Measurements from ENCODE around the gene ARID4B. TPM values are rescaled to one million over a fixed set of nuclear protein-coding genes. Genes with fewer than 3 reads are reported as not detected.

ARID4B gene
- total and polyA plus RNA-seq, 2 of the 13 experiments (the other 11 are each of a cell fraction or from before 2014, with no cell fraction given): 9.7 to 24.6 TPM

GRCh38 chr1:235328271-235329138 lies 526 bp upstream of the ARID4B start, which contains the start of gene GGPS1 (continued):
- no peak for TF ChIP-seq KIAA2018 (CRISPR knock-in tag; IDR thresholded peaks at IDR 0.05; ENCODE audit: borderline replicate concordance)
- no peak; the same call in 1 of the 2 replicates for TF ChIP-seq RAD21 (CRISPR knock-in tag; IDR thresholded peaks at IDR 0.05)
- no peak for TF ChIP-seq NFE2L1 (CRISPR knock-in tag; IDR thresholded peaks at IDR 0.05; ENCODE audit: borderline replicate concordance)
- no peak for TF ChIP-seq ZNF572 (CRISPR knock-in tag; IDR thresholded peaks at IDR 0.05)
- TF ChIP-seq ZNF770 (CRISPR knock-in tag; IDR thresholded peaks at IDR 0.05): no peak
- no peak for TF ChIP-seq FOXO1 (CRISPR knock-in tag; IDR thresholded peaks at IDR 0.05)
- TF ChIP-seq ZNF180 (CRISPR knock-in tag; IDR thresholded peaks at IDR 0.05; ENCODE audit: borderline replicate concordance, low read depth): no peak
- TF ChIP-seq MLXIP (CRISPR knock-in tag; IDR thresholded peaks at IDR 0.05; ENCODE audit: borderline replicate concordance): no peak
- no peak for TF ChIP-seq ZNF34 (CRISPR knock-in tag; IDR thresholded peaks at IDR 0.05; ENCODE audit: borderline replicate concordance)
- TF ChIP-seq SMC3 (IDR thresholded peaks at IDR 0.05; ENCODE audit: low read length): no peak; the same call in 1 of the 2 replicates
- TF ChIP-seq DBP (CRISPR knock-in tag; IDR thresholded peaks at IDR 0.05; ENCODE audit: not compliant biosample characterization): no peak
- no peak for TF ChIP-seq ZNF652 (CRISPR knock-in tag; IDR thresholded peaks at IDR 0.05; ENCODE audit: borderline replicate concordance, low read depth)

Measured in HepG2 (cell line).